ENCODE data around the gene TRIM44.
A peak's percentile ranks its signal among the peaks of the same experiment; 100 is the strongest.

Gene TRIM44

GRCh38 chr11:35662649-35663407, at the start of gene TRIM44:
Gene TRIM44 (plus strand): TSS chr11:35662775. CDS start chr11:35663112, 337 bp downstream.
- peak; percentile 85 for DNase-seq

- no peak for DNase-seq
Observed at GRCh38 chr11:35614939-35615569, 47.5 kb upstream of the TRIM44 start.

- no peak for DNase-seq
Observed at GRCh38 chr11:35615921-35616900, 46.4 kb upstream of the TRIM44 start.

- DNase-seq: no peak
Observed at GRCh38 chr11:35617316-35617686, 45.3 kb upstream of the TRIM44 start.

GRCh38 chr11:35617687-35618496, 44.7 kb upstream of the TRIM44 start, which contains the start of gene FJX1:
Gene FJX1 (plus strand): TSS chr11:35618460. CDS start chr11:35618637, 177 bp downstream.
- peak; percentile 17 for DNase-seq

GRCh38 chr11:35618497-35619115, 44.0 kb upstream of the TRIM44 start:
- no peak for DNase-seq

- peak; percentile 34 for DNase-seq
Observed at GRCh38 chr11:35619116-35619854, 43.3 kb upstream of the TRIM44 start.

- peak; percentile 5 for DNase-seq
Observed at GRCh38 chr11:35619855-35620640, 42.5 kb upstream of the TRIM44 start.

GRCh38 chr11:35620795-35621194, 41.8 kb upstream of the TRIM44 start:
- no peak for DNase-seq

GRCh38 chr11:35621620-35622019, 41.0 kb upstream of the TRIM44 start:
- DNase-seq: no peak

- no peak for DNase-seq
Observed at GRCh38 chr11:35622070-35622469, 40.5 kb upstream of the TRIM44 start.

GRCh38 chr11:35623621-35624168, 38.9 kb upstream of the TRIM44 start:
- DNase-seq: no peak

- no peak for DNase-seq
Observed at GRCh38 chr11:35624316-35624715, 38.3 kb upstream of the TRIM44 start.

GRCh38 chr11:35624781-35625180, 37.8 kb upstream of the TRIM44 start:
- DNase-seq: no peak

GRCh38 chr11:35626501-35626900, 36.1 kb upstream of the TRIM44 start:
- DNase-seq: no peak

GRCh38 chr11:35629511-35629910, 33.1 kb upstream of the TRIM44 start:
- no peak for DNase-seq

GRCh38 chr11:35629914-35630313, 32.7 kb upstream of the TRIM44 start:
- DNase-seq: no peak

- no peak for DNase-seq
Observed at GRCh38 chr11:35631891-35632290, 30.7 kb upstream of the TRIM44 start.

GRCh38 chr11:35632301-35632700, 30.3 kb upstream of the TRIM44 start:
- DNase-seq: no peak
